Rectal smooth muscle tissue (tissue), 1 donor: ENCODE measurements around the gene OR2T3.
"Not testable (repeated sequence)": the region's sequence is repeated elsewhere in the genome, so short reads cannot be mapped to it uniquely, and the experiment has no call there.

Experiments
- H3K27ac ChIP-seq: one replicate; pipeline ENCODE4 v1.7.0; 2013; ENCODE audit warnings: low read depth, low read length, inconsistent platforms
- H3K27me3 ChIP-seq: one replicate; pipeline ENCODE4 v1.7.0; 2013; ENCODE audit warnings: low read length; ENCODE audit not compliant: control insufficient read depth, insufficient read depth
- H3K36me3 ChIP-seq: one replicate; pipeline ENCODE4 v1.7.0; 2013; ENCODE audit warnings: low read length; ENCODE audit not compliant: control insufficient read depth, insufficient read depth
- H3K4me1 ChIP-seq: one replicate; pipeline ENCODE4 v1.7.0; 2013; ENCODE audit warnings: low read length; ENCODE audit not compliant: control insufficient read depth, insufficient read depth
- H3K4me3 ChIP-seq: one replicate; pipeline ENCODE4 v1.7.0; 2013; ENCODE audit warnings: low read length
- H3K9ac ChIP-seq: one replicate; pipeline ENCODE4 v1.7.0; 2013; ENCODE audit warnings: low read length

OR2T3 gene, protein sequence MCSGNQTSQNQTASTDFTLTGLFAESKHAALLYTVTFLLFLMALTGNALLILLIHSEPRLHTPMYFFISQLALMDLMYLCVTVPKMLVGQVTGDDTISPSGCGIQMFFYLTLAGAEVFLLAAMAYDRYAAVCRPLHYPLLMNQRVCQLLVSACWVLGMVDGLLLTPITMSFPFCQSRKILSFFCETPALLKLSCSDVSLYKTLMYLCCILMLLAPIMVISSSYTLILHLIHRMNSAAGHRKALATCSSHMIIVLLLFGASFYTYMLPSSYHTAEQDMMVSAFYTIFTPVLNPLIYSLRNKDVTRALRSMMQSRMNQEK

DNA sequence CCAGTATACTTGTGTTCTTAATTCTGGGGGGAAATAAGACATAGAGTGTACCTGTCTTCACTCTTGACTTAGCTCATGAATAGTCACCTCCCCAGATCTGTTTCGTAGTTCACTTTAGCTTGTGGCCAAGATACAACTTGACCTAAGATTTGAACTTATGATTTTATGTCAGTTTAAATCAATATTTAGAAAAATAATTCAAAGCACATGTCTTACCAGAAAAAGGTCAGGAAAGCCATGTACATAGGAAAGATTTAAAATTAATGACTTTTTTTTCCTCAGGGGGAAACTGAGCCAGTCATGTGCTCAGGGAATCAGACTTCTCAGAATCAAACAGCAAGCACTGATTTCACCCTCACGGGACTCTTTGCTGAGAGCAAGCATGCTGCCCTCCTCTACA lies at the start of gene OR2T3:
TSS of gene OR2T3 (plus strand) at position 301 of the 400 bp plus-strand sequence. CDS start at position 301, 0 bp downstream.
- not testable (repeated sequence) for H3K9ac ChIP-seq, H3K4me1 ChIP-seq, H3K4me3 ChIP-seq, H3K36me3 ChIP-seq, H3K27me3 ChIP-seq, H3K27ac ChIP-seq

DNA sequence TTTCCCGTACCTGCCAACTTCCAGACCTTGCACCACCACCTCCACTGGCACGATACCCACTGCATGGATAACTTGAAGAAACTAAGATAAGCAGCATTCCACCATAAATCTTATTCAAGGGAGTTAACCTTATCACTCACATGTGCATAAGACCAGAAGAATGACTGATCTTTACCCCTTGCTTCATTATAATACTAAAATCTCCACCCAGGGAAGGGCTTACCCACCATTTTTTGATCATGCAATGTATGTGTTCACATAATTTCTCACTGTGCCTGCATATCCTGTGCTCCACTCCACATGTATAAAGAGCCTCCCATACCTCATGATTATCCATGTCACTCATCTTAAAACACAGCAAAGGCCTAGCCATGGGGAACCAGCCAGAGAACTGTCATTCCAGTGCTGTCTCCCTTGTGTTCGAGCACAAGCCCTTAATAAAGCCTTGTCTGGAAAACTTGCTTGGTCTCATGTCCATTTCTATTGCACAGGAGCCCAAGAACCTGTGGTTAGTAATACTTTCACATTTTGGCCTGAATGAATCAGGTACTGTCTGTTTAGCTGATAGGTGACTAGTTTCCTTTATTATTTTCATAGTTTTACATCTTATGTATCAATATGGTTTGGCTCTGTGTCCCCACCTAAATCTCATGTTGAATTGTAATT lies 45.5 kb upstream of the OR2T3 start:
- not testable (repeated sequence) for H3K27ac ChIP-seq, H3K27me3 ChIP-seq, H3K36me3 ChIP-seq, H3K9ac ChIP-seq, H3K4me1 ChIP-seq, H3K4me3 ChIP-seq

DNA sequence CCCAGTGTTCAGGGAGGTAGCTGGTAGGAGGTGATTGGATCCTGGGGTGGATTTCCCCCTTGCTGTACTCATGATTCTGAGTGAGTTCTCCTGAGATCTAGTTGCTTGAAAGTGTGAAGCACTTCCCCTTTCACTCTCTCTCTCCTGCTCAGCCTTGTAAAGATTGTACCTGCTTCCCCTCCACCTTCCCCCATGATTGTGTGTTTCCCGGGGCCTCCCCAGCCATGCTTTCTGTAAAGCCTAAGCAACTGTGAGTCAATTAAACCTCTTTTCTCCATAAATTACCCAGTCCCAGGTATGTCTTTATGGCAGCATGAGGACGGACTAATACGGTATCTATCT lies 45.0 kb upstream of the OR2T3 start:
- H3K4me1 ChIP-seq, H3K27ac ChIP-seq, H3K36me3 ChIP-seq: not testable (repeated sequence)

DNA sequence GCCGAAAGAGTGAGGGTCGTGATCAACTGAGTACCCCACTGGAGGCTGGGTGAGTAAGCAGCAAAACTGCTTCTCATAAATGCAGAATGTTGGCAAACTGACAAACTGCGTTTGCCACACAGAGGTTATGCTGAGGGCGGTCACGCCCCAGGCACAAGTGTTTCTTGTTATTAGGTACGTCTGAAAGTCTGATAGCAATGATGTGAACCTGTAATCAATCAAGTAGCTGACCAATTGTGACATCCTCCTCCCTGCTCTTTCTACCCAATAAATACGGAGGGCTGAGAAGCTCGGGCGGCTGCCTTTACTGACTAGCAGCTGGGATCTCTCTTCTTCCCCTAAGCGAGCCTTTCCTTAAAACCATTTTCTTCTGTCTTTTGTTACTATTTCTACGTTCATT lies 41.5 kb upstream of the OR2T3 start:
- not testable (repeated sequence) for H3K9ac ChIP-seq, H3K4me3 ChIP-seq, H3K27me3 ChIP-seq, H3K4me1 ChIP-seq, H3K27ac ChIP-seq, H3K36me3 ChIP-seq

More for the DNA sequence above, 45.0 kb upstream of the OR2T3 start:
- not testable (repeated sequence) for H3K27me3 ChIP-seq, H3K4me3 ChIP-seq, H3K9ac ChIP-seq

DNA sequence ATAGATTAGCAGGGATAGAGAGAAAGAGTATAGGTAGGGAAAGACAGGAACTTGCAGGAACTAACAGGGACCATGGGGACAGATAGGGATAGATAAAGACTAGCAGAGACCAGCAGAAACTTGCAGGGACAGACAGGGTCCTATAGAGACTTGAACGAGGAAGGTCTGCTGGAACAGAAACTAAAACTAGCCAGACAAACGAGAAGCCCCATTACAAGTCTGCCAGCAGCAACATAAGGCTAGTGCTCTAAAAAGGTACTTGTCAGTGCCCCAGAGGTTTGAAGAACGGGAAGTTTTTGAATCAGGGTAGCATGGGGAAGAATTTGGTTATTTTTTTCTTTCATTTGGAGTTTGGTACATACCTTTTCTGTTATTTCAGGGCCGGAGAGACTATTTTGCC lies 41.0 kb upstream of the OR2T3 start:
- not testable (repeated sequence) for H3K9ac ChIP-seq, H3K27ac ChIP-seq, H3K27me3 ChIP-seq, H3K4me3 ChIP-seq, H3K36me3 ChIP-seq, H3K4me1 ChIP-seq

DNA sequence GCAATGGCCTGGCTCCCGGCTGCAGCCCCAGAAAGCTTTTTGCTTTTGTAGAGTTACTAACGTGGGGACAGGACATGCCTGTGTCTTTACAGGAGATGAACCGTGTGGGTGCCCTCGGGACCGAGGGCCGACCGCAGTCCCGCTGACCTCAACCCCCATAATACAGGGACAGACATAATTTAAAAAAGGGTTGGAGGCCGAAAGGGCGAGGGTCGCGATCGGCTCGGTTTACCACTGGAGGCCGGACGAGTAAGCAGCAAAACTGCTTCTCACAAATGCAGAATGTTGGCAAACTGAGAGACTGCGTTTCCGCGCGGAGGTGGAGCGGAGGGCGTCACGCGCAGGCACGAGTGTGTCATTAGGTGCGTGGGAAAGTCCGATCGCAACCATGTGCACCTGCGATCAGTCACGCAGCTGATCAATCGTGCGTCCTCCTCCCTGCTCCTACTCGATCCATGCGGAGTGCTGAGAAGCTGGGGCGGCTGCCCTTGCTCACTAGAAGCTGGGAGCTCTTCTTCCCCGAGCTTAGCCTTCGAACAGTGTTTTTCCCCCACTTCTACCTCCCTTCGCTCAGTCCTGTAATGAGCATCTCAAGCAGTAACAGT lies 39.2 kb upstream of the OR2T3 start:
- not testable (repeated sequence) for H3K27ac ChIP-seq, H3K27me3 ChIP-seq, H3K9ac ChIP-seq, H3K4me3 ChIP-seq, H3K4me1 ChIP-seq, H3K36me3 ChIP-seq

DNA sequence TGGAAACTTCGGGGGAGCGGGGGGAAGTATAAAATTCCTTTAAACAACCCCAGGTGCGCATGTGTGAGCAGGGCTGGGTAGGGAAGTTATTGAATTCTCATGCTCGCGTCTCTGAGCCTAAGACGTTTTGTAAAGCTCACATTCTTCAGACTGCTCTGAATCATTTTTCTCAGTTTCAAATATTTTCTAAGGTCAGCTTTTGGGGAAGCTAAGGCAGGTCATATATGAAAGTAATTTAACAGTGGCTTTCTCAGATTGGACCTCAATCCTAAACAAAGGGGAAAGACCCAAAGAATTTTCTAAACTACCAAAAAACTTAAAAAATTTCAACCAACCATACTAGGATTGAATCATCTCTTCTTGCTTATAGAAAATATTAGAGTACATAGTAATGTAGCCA lies 38.2 kb upstream of the OR2T3 start:
- not testable (repeated sequence) for H3K4me3 ChIP-seq, H3K4me1 ChIP-seq, H3K27me3 ChIP-seq, H3K27ac ChIP-seq, H3K36me3 ChIP-seq, H3K9ac ChIP-seq

DNA sequence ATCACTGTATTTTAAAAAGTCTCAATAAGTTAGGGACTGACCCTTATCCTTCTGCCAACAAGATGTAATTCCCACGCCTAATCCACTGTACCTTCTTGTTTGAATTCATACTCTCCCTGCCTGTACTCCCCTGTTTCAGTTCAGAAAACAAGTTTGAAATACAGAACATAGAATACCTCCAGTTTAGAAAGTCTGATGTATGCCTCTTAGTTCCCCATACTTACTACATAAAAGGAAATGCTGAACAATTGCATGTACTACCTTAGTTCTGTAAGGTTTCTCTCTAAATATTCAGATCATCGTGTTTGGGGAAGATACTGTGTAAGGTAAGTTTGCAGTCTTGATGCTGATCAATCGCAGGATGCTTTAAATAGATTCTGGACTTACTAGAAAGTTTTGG lies 36.8 kb upstream of the OR2T3 start:
- H3K4me1 ChIP-seq, H3K27me3 ChIP-seq, H3K36me3 ChIP-seq, H3K27ac ChIP-seq, H3K4me3 ChIP-seq, H3K9ac ChIP-seq: not testable (repeated sequence)

DNA sequence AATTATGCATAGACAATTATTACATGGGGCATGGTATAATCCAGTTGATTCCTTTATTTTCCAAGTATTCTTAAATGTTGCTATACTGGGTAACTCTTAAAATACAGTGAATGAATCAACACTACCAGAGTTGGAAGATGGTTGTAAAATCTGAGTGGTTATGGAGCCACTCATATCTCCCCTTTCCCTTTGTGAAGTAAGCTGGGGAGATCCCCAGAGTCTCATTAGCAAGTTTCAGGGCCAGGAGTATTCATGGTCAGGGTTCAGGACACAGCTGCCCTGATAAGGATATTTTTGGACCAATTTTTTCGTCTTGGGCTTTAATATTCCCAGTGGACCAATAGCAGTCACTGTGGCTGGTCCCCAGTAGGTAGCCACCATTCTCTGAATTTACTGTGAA lies 34.5 kb upstream of the OR2T3 start:
- H3K4me1 ChIP-seq, H3K9ac ChIP-seq, H3K27me3 ChIP-seq, H3K27ac ChIP-seq, H3K36me3 ChIP-seq, H3K4me3 ChIP-seq: not testable (repeated sequence)

DNA sequence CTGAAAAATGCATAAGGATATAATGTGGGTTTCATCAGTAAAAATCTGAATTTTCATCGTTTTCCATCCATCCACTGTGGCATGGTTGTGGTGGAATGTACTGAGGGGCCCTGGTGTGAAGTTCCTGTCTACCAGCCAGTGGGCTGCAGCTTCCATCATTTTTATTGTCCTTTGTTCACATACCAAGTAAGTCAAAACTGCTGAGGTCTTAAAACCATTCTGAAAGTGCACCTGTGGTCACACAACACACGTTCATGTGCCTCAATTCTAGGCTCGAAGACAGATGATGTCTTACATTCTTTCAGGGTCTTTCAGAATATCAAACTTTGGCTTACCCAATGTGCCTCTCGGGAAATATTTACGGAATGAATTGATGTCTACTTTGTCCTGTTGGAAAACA lies 33.9 kb upstream of the OR2T3 start:
- H3K36me3 ChIP-seq, H3K27ac ChIP-seq, H3K4me1 ChIP-seq, H3K9ac ChIP-seq, H3K4me3 ChIP-seq, H3K27me3 ChIP-seq: not testable (repeated sequence)

DNA sequence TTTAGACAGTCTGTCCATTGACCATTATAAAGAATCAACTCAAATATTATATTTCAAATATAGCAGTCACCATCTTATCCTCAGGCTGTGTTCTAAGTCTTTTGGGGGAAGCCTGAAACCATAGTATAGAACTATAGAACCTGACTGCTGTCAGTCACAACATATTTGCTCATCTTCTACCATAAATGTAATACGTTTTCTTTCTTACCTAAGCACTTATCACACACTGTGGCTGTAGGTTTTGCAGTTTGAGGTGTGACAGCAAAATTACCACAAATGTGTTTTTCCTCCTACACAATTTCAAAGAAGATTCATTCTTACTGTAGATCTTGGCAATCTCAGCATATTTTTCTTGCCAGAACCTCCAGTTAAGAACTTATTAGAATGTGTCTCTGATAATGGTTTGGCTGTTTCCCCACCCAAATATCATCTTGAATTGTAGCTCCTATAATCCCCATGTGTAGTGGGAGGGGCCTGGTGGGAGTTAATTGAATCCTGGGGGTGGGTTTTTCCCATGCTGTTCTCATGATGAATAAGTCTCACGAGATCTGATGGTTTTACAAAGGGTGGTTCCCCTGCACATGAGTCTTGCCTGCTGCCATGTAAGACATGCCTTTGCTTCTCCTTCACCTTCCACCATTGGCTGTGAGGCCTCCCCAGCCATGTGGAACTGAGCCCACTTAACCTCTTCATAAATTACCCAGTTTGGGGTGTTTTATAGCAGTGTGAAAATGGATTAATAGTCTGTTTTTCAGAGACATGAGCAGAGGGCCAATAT lies 30.5 kb upstream of the OR2T3 start:
- H3K27ac ChIP-seq, H3K36me3 ChIP-seq: not testable (repeated sequence)

DNA sequence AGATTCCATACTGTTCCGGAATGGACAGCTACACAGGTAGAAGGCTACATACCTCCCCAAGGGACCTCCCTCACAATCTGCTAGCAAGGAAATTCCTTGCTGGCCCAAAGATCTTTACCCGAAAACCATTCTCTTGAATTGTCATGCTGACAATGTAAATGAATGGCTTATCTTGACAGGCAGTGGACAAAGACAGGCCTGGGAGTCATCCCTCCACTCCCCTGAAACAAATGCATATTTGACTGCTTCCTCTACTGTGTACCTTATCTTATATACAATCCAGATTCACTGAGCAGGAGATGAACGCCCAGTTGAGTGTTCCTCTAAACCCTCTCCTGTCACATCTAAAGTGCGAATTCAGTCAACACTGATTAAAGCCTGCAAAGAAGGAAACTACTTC lies 28.5 kb upstream of the OR2T3 start:
- H3K4me1 ChIP-seq, H3K4me3 ChIP-seq, H3K36me3 ChIP-seq, H3K27me3 ChIP-seq, H3K27ac ChIP-seq, H3K9ac ChIP-seq: not testable (repeated sequence)

More for the DNA sequence above, 30.5 kb upstream of the OR2T3 start:
- H3K4me1 ChIP-seq, H3K9ac ChIP-seq, H3K27me3 ChIP-seq, H3K4me3 ChIP-seq: not testable (repeated sequence)
